B cell (primary cell): ENCODE data around the gene IST1. TPM values are rescaled to one million over a fixed set of nuclear protein-coding genes. Genes with fewer than 3 reads are reported as not detected.
A peak's percentile ranks its signal among the peaks of the same experiment; 100 is the strongest.

Experiments
- ATAC-seq: fragments of 200-7000 bp; cut with Tn5 transposase; one replicate; pipeline ENCODE4 v1.10.0; 2021; ENCODE audit warnings: low read depth, mild to moderate bottlenecking, moderate number of reproducible peaks, moderate library complexity
- CTCF ChIA-PET: fragments of 350-600 bp; sonication (Branson Sonifier 250); formaldehyde crosslinking; loops from one replicate; lab custom pipeline; 2021; ENCODE audit warnings: antibody characterized with exemption, inconsistent platforms; lab: Charles Lee
- POLR2A ChIA-PET: fragments of 350-600 bp; sonication (Branson Sonifier 250); formaldehyde crosslinking; loops from one replicate; lab custom pipeline; 2021; ENCODE audit warnings: antibody characterized with exemption; lab: Charles Lee
- DNase-seq: peaks from one replicate; pipeline ENCODE4 v3.0.0; 2013
- H2AFZ ChIP-seq: 2 replicates; pipeline ENCODE4 v1.6.1; 2012; ENCODE audit warnings: mild to moderate bottlenecking, low read depth, low read length; ENCODE audit not compliant: insufficient read depth, poor library complexity, severe bottlenecking
- H3K27ac ChIP-seq, 2 donors: 1 replicate in 1 of 2; 2 replicates in 1 of 2; pipeline ENCODE4 v1.5.1; 2012 to 2013; ENCODE audit warnings: low read length in 2 of 2, mild to moderate bottlenecking in 2 of 2, moderate library complexity in 1 of 2
- H3K27me3 ChIP-seq, 4 experiments: fragments of 200-600 bp in 1 of 4; sonication (generic) in 1 of 4; replicated peaks in 1 of 4; 1 replicate in 2 of 4; 2 replicates in 2 of 4; pipeline versions ENCODE4 v1.6.1 to v1.7.0; 2013 to 2016; ENCODE audit warnings: low read length in 3 of 4, mild to moderate bottlenecking in 2 of 4, mixed read lengths in 1 of 4, moderate library complexity in 1 of 4; ENCODE audit not compliant: insufficient read depth in 4 of 4, control insufficient read depth in 3 of 4; ENCODE audit errors: control extremely low read depth in 1 of 4
- H3K36me3 ChIP-seq, 2 experiments: replicated peaks in 1 of 2; 1 replicate in 1 of 2; 2 replicates in 1 of 2; pipeline versions ENCODE4 v1.6.1 to v1.7.1; 2013; ENCODE audit warnings: low read length in 1 of 2; ENCODE audit not compliant: insufficient read depth in 2 of 2, control insufficient read depth in 1 of 2; ENCODE audit errors: control extremely low read depth in 1 of 2, extremely low read depth in 1 of 2
- H3K4me1 ChIP-seq, 2 donors: fragments of 200-600 bp in 1 of 2; sonication (generic) in 1 of 2; 1 replicate in 1 of 2; 2 replicates in 1 of 2; pipeline versions ENCODE4 v1.5.1 to v1.6.1; 2013 to 2017; ENCODE audit warnings: low read length in 2 of 2; ENCODE audit not compliant: control insufficient read depth in 2 of 2, insufficient read depth in 2 of 2
- H3K4me2 ChIP-seq: replicated peaks from 2 replicates; pipeline ENCODE3; 2012; ENCODE audit warnings: mild to moderate bottlenecking, low read depth, low read length; ENCODE audit not compliant: poor library complexity, severe bottlenecking
- H3K4me3 ChIP-seq, 5 experiments: fragments of 200-600 bp in 1 of 5; sonication (generic) in 1 of 5; 1 replicate in 3 of 5; 2 replicates in 2 of 5; pipeline versions ENCODE4 v1.5.1 to v1.7.0; 2011 to 2016; ENCODE audit warnings: low read length in 4 of 5, mild to moderate bottlenecking in 4 of 5, low read depth in 2 of 5, control low read depth in 1 of 5, moderate library complexity in 1 of 5; ENCODE audit not compliant: insufficient read depth in 1 of 5; ENCODE audit errors: control extremely low read depth in 1 of 5, extremely low read depth in 1 of 5
- H3K79me2 ChIP-seq: fragments of 200-600 bp; sonication (generic); one replicate; pipeline ENCODE4 v1.6.0; 2016; ENCODE audit warnings: low read length; ENCODE audit not compliant: control insufficient read depth, insufficient read depth
- H3K9ac ChIP-seq: fragments of 200-600 bp; sonication (generic); 2 replicates; pipeline ENCODE4 v1.6.1; 2017; ENCODE audit warnings: mild to moderate bottlenecking, low read length, moderate library complexity
- H3K9me3 ChIP-seq, 3 donors: one replicate each; pipeline versions ENCODE4 v1.6.1 to v1.7.1; 2013; ENCODE audit warnings: low read length in 2 of 3; ENCODE audit not compliant: control insufficient read depth in 2 of 3, insufficient read depth in 1 of 3; ENCODE audit errors: control extremely low read depth in 1 of 3
- H4K20me1 ChIP-seq: 2 replicates; pipeline ENCODE4 v1.6.0; 2012; ENCODE audit warnings: mild to moderate bottlenecking, low read length; ENCODE audit not compliant: insufficient read depth, control insufficient read depth, poor library complexity, severe bottlenecking
- H3K27ac Mint-ChIP-seq: one replicate; pipeline ENCODE4 v1.8.0; 2021; ENCODE audit warnings: mixed read lengths
- H3K27me3 Mint-ChIP-seq: one replicate; pipeline ENCODE4 v1.8.0; 2021; ENCODE audit warnings: mixed read lengths
- H3K4me1 Mint-ChIP-seq: one replicate; pipeline ENCODE4 v1.8.0; 2021; ENCODE audit warnings: mixed read lengths
- H3K4me3 Mint-ChIP-seq: one replicate; pipeline ENCODE4 v1.8.0; 2021; ENCODE audit warnings: mixed read lengths
- H3K9me3 Mint-ChIP-seq: one replicate; pipeline ENCODE4 v1.8.0; 2022; ENCODE audit warnings: mixed read lengths; ENCODE audit not compliant: insufficient read depth
- EZH2 ChIP-seq: IDR thresholded peaks from 2 replicates; pipeline ENCODE4 v1.6.1; 2012; ENCODE audit warnings: borderline replicate concordance, low read depth, mild to moderate bottlenecking, moderate library complexity, low read length; ENCODE audit not compliant: insufficient read depth, poor library complexity, severe bottlenecking
- WGBS: methylation state at CpG from one replicate; pipeline ENCODE4 v1.1.5; 2013; ENCODE audit warnings: missing lambda C conversion rate; ENCODE audit not compliant: insufficient coverage; 5-methylcytosine and 5-hydroxymethylcytosine counted together
- intact Hi-C: fragments of 100-400 bp; cut with micrococcal nuclease; formaldehyde crosslinking; loops from one replicate; pipeline ENCODE4 v1.10.0; 2022
- polyA plus RNA-seq: library from polyadenylated mRNA; depleted of rRNA; stranded (reverse); fragments of >200 nt; gene quantifications from 2 replicates; pipeline ENCODE4 v1.2.3, GENCODE V29; 2012
- total RNA-seq, 2 donors: library from RNA; stranded (reverse); fragments of 120-200 nt in 1 of 2; gene quantifications; 1 replicate in 1 of 2; 2 replicates in 1 of 2; pipeline versions ENCODE4 v1.2.3 to v1.2.4, GENCODE V29; 2013 to 2022
- TF ChIP-seq, protein P1 (sequence below): fragments of 200-600 bp; IDR thresholded peaks from one replicate; pipeline ENCODE4 v1.8.0; 2022; ENCODE audit warnings: antibody characterized with exemption, mild to moderate bottlenecking

IST1 gene
- total and polyA plus RNA-seq, 2 donors (not counting 1 experiment from before 2014, with no cell fraction given), result 182 to 268 TPM

DNA sequence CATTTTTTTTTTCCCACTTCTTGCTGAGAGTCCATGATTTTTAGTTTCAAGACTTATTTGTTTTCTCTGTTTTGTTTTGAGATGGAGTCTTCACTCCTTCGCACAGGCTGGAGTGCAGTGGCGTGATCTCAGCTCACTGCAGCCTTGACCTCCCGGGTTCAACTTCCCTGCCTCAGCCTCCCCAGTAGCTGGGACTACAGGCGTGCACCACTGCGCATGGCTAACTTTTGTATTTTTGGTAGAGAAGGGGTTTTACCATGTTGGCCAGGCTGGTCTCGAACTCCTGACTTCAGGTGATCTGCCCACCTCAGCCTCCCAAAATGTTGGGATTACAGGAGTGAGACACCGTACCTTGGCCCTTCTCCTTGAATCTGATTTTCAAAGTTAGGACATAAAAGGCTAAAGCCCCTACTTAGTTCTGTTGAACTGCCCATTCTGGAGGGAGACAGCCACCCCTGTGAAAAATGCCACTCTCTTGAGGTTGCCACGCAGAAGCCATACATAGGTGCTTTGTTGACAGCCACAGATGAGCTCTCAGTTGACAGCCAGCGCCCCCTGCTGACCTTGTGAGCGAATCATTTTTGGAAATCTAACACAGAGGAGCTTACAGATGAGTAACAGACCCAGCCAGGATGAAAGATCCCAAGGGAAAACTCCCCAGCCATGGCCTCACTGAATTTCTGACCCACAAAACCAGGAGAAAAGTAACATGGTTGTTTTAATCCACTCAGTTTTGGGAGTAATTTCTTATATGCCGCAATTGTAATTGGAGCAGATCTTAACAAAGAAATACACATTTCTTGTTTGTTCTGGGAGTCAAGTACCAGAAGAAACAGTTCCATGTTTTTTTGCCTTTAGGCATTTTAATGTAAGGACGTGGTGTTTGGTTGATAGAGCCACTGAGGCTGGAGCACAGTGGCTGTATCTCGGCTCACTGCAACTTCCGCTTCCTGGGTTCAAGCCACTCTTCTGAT, 66.0 kb downstream of the IST1 start:
- peaks cover 13 to 18% of the 10 kb centered on the region in 2 donors for H3K4me1 ChIP-seq
- H3K27me3 ChIP-seq, result no peaks in the 10 kb centered on the region
- H2AFZ ChIP-seq, result no peak overlapping the region
- H3K9ac ChIP-seq, result no peak overlapping the region
- H3K9me3 ChIP-seq, result no peaks in the 10 kb centered on the region
- Mint-ChIP-seq H3K27me3 (no peaks in the 10 kb centered on the region), H3K4me1 (peaks cover 24% of the 10 kb centered on the region), H3K9me3 (no peaks in the 10 kb centered on the region), H3K27ac (no peak overlapping the region), H3K4me3 (no peak overlapping the region)
- POLR2A ChIA-PET, result no interaction called here
- no peak overlapping the region for H3K4me3 ChIP-seq
- H3K4me2 ChIP-seq, result no peak overlapping the region
- H3K79me2 ChIP-seq, result no peaks in the 10 kb centered on the region
- DNase-seq (peak; percentile 84), ATAC-seq (peak; percentile 82)
- CTCF ChIA-PET, result interaction anchor here (0.7 to 2.2 kb wide), 46 partner anchors 10 to 549 kb away, joined by 3 to 15 read pairs (median 4); no protein-coding TSS in a partner anchor
- H3K27ac ChIP-seq, result no peak overlapping the region
- WGBS, result 51% methylated on average over 8 of the region's 14 CpGs
- TF ChIP-seq EZH2, result no peak
- TF ChIP-seq, protein P1, sequence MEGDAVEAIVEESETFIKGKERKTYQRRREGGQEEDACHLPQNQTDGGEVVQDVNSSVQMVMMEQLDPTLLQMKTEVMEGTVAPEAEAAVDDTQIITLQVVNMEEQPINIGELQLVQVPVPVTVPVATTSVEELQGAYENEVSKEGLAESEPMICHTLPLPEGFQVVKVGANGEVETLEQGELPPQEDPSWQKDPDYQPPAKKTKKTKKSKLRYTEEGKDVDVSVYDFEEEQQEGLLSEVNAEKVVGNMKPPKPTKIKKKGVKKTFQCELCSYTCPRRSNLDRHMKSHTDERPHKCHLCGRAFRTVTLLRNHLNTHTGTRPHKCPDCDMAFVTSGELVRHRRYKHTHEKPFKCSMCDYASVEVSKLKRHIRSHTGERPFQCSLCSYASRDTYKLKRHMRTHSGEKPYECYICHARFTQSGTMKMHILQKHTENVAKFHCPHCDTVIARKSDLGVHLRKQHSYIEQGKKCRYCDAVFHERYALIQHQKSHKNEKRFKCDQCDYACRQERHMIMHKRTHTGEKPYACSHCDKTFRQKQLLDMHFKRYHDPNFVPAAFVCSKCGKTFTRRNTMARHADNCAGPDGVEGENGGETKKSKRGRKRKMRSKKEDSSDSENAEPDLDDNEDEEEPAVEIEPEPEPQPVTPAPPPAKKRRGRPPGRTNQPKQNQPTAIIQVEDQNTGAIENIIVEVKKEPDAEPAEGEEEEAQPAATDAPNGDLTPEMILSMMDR, result peak; percentile 85
- intact Hi-C loops, result loop anchor here (1.0 to 10.0 kb wide), 6 partner anchors 46 to 215 kb away; partner anchors contain the start of genes AP1G1, DHODH and IST1
- H4K20me1 ChIP-seq, result no peaks in the 10 kb centered on the region
- H3K36me3 ChIP-seq, result no peaks in the 10 kb centered on the region
